Left renal pelvis (tissue), 4 donors: Measurements from ENCODE around the gene IMPA2. TPM values are rescaled to one million over a fixed set of nuclear protein-coding genes. Genes with fewer than 3 reads are reported as not detected.
A peak's percentile ranks its signal among the peaks of the same experiment; 100 is the strongest.
"Not testable (repeated sequence)": the region's sequence is repeated elsewhere in the genome, so short reads cannot be mapped to it uniquely, and the experiment has no call there.

Experiments
- DNase-seq, 4 donors: peaks; one replicate each; pipeline ENCODE4 v3.0.0-alpha.2; 2013; ENCODE audit warnings: low read depth in 4 of 4, low spot score in 3 of 4
- polyA plus RNA-seq, 4 donors: library from polyadenylated mRNA; unstranded; fragments of 120-200 nt; gene quantifications; one replicate each; pipeline ENCODE4 v1.2.1, GENCODE V29; 2013; ENCODE audit not compliant: insufficient read length in 4 of 4

Gene IMPA2
- 100 to 1,000 TPM in 1 of 4 donors, 10 to 100 TPM in 2, 1 to 10 TPM in 1; 8.7 to 105 (median 81.7) TPM for polyA plus RNA-seq

- DNase-seq: no peak
Observed at GRCh38 chr18:11981192-11981542, at the start of gene IMPA2. Gene IMPA2, plus strand, starts transcription at chr18:11981507. Its CDS starts 163 bp downstream, at chr18:11981670.

- DNase-seq: no peak
Observed at GRCh38 chr18:11932393-11932792, 48.9 kb upstream of the IMPA2 start.

- DNase-seq: no peak
Observed at GRCh38 chr18:11937874-11938478, 43.3 kb upstream of the IMPA2 start.

GRCh38 chr18:11940956-11941355 is 40.4 kb upstream of the IMPA2 start:
- DNase-seq: no peak

GRCh38 chr18:11943551-11943950 is 37.8 kb upstream of the IMPA2 start:
- no peak for DNase-seq

GRCh38 chr18:11944252-11944651 is 37.1 kb upstream of the IMPA2 start:
- no peak for DNase-seq

GRCh38 chr18:11944786-11945185 is 36.5 kb upstream of the IMPA2 start:
- DNase-seq: no peak

GRCh38 chr18:11945834-11946659 is 35.3 kb upstream of the IMPA2 start:
- not testable (repeated sequence) for DNase-seq

- no peak for DNase-seq
Observed at GRCh38 chr18:11946756-11947155, 34.6 kb upstream of the IMPA2 start.

GRCh38 chr18:11947214-11948191 is 33.8 kb upstream of the IMPA2 start:
- DNase-seq: peak; percentile 64 to 82 (median 72)

GRCh38 chr18:11948852-11949523 is 32.3 kb upstream of the IMPA2 start:
- no peak for DNase-seq

GRCh38 chr18:11950824-11951223 is 30.5 kb upstream of the IMPA2 start:
- no peak for DNase-seq

- no peak for DNase-seq
Observed at GRCh38 chr18:11951390-11951851, 29.9 kb upstream of the IMPA2 start.

GRCh38 chr18:11953113-11953512 is 28.2 kb upstream of the IMPA2 start:
- DNase-seq: no peak

GRCh38 chr18:11955239-11956029 is 25.9 kb upstream of the IMPA2 start:
- no peak for DNase-seq

- no peak for DNase-seq
Observed at GRCh38 chr18:11956371-11957308, 24.7 kb upstream of the IMPA2 start.

- DNase-seq: no peak
Observed at GRCh38 chr18:11957636-11958035, 23.7 kb upstream of the IMPA2 start.

GRCh38 chr18:11959651-11960050 is 21.7 kb upstream of the IMPA2 start:
- DNase-seq: not testable (repeated sequence)
